ENCODE data around the gene MT1A.

The MT1A gene

GRCh38 chr16:56625943-56626654 lies 12.4 kb upstream of the MT1A start:
- Histone ChIP-seq H3K9me3 (ENCODE audit: insufficient read depth, low read depth, low read length) (no peaks in the 10 kb centered on the region), H3K9ac (ENCODE audit: low read depth, low read length) (no peak overlapping the region), H3K27me3 (ENCODE audit: insufficient read depth, low read length) (peaks cover 100% of the 10 kb centered on the region), H3K4me3 (ENCODE audit: low read length) (peak overlapping the region; percentile 64; the same call in 1 of the 2 replicates), H3K36me3 (ENCODE audit: insufficient read depth, low read depth, low read length) (no peaks in the 10 kb centered on the region), H3K27ac (ENCODE audit: low read length) (no peak overlapping the region), H3K4me1 (ENCODE audit: insufficient read depth, low read length) (peaks cover 12% of the 10 kb centered on the region)

GRCh38 chr16:56626685-56627084 lies 11.8 kb upstream of the MT1A start:
- Histone ChIP-seq H3K27me3 (ENCODE audit: insufficient read depth, low read length) (peaks cover 100% of the 10 kb centered on the region), H3K9ac (ENCODE audit: low read depth, low read length) (no peak overlapping the region), H3K4me1 (ENCODE audit: insufficient read depth, low read length) (peaks cover 8% of the 10 kb centered on the region; the same call in 1 of the 2 replicates), H3K9me3 (ENCODE audit: insufficient read depth, low read depth, low read length) (no peaks in the 10 kb centered on the region), H3K36me3 (ENCODE audit: insufficient read depth, low read depth, low read length) (no peaks in the 10 kb centered on the region), H3K4me3 (ENCODE audit: low read length) (no peak overlapping the region), H3K27ac (ENCODE audit: low read length) (no peak overlapping the region)

- H3K4me3 ChIP-seq (ENCODE audit: low read length): no peak overlapping the region
- no peaks in the 10 kb centered on the region for H3K9me3 ChIP-seq (ENCODE audit: insufficient read depth, low read depth, low read length)
- no peak overlapping the region for H3K27ac ChIP-seq (ENCODE audit: low read length)
- no peaks in the 10 kb centered on the region for H3K36me3 ChIP-seq (ENCODE audit: insufficient read depth, low read depth, low read length)
- no peak overlapping the region for H3K9ac ChIP-seq (ENCODE audit: low read depth, low read length)
- 0 out of 2 replicates have a peak, but pooled peaks cover 2% of the 10 kb centered on the region for H3K4me1 ChIP-seq (ENCODE audit: insufficient read depth, low read length)
- peaks cover 100% of the 10 kb centered on the region for H3K27me3 ChIP-seq (ENCODE audit: insufficient read depth, low read length)
These were observed 9.7 kb upstream of the MT1A start for GRCh38 chr16:56628486-56629350.

- Histone ChIP-seq H3K9ac (ENCODE audit: low read depth, low read length) (no peak overlapping the region), H3K9me3 (ENCODE audit: insufficient read depth, low read depth, low read length) (no peaks in the 10 kb centered on the region), H3K27ac (ENCODE audit: low read length) (no peak overlapping the region), H3K27me3 (ENCODE audit: insufficient read depth, low read length) (peaks cover 100% of the 10 kb centered on the region), H3K4me1 (ENCODE audit: insufficient read depth, low read length) (0 out of 2 replicates have a peak, but pooled peaks cover 2% of the 10 kb centered on the region), H3K36me3 (ENCODE audit: insufficient read depth, low read depth, low read length) (no peaks in the 10 kb centered on the region), H3K4me3 (ENCODE audit: low read length) (no peak overlapping the region)
These were observed 8.9 kb upstream of the MT1A start for GRCh38 chr16:56629531-56629930.

GRCh38 chr16:56630134-56630533 lies 8.3 kb upstream of the MT1A start:
- H3K9me3 ChIP-seq (ENCODE audit: insufficient read depth, low read depth, low read length): no peaks in the 10 kb centered on the region
- H3K4me3 ChIP-seq (ENCODE audit: low read length): no peak overlapping the region
- no peak overlapping the region for H3K9ac ChIP-seq (ENCODE audit: low read depth, low read length)
- peaks cover 5% of the 10 kb centered on the region; the same call in 1 of the 2 replicates for H3K4me1 ChIP-seq (ENCODE audit: insufficient read depth, low read length)
- H3K27ac ChIP-seq (ENCODE audit: low read length): no peak overlapping the region
- peaks cover 100% of the 10 kb centered on the region for H3K27me3 ChIP-seq (ENCODE audit: insufficient read depth, low read length)
- H3K36me3 ChIP-seq (ENCODE audit: insufficient read depth, low read depth, low read length): no peaks in the 10 kb centered on the region

GRCh38 chr16:56631197-56631596 lies 7.3 kb upstream of the MT1A start:
- H3K9me3 ChIP-seq (ENCODE audit: insufficient read depth, low read depth, low read length): no peaks in the 10 kb centered on the region

GRCh38 chr16:56631832-56632155 lies 6.7 kb upstream of the MT1A start:
- Histone ChIP-seq H3K9me3 (ENCODE audit: insufficient read depth, low read depth, low read length) (no peaks in the 10 kb centered on the region), H3K4me1 (ENCODE audit: insufficient read depth, low read length) (peaks cover 3% of the 10 kb centered on the region; the same call in 1 of the 2 replicates), H3K27ac (ENCODE audit: low read length) (no peak overlapping the region), H3K4me3 (ENCODE audit: low read length) (peak overlapping the region; percentile 47; the same call in 1 of the 2 replicates), H3K9ac (ENCODE audit: low read depth, low read length) (no peak overlapping the region), H3K27me3 (ENCODE audit: insufficient read depth, low read length) (peaks cover 100% of the 10 kb centered on the region), H3K36me3 (ENCODE audit: insufficient read depth, low read depth, low read length) (no peaks in the 10 kb centered on the region)

More at GRCh38 chr16:56631197-56631596, 7.3 kb upstream of the MT1A start:
- Histone ChIP-seq H3K4me1 (ENCODE audit: insufficient read depth, low read length) (peaks cover 3% of the 10 kb centered on the region; the same call in 1 of the 2 replicates), H3K4me3 (ENCODE audit: low read length) (no peak overlapping the region), H3K27me3 (ENCODE audit: insufficient read depth, low read length) (peaks cover 100% of the 10 kb centered on the region), H3K36me3 (ENCODE audit: insufficient read depth, low read depth, low read length) (no peaks in the 10 kb centered on the region), H3K9ac (ENCODE audit: low read depth, low read length) (no peak overlapping the region), H3K27ac (ENCODE audit: low read length) (no peak overlapping the region)

GRCh38 chr16:56632156-56632847 lies 6.2 kb upstream of the MT1A start, which contains the start of gene MT1M:
Gene MT1M, plus strand, starts transcription at chr16:56632659. Its CDS starts 73 bp downstream, at chr16:56632732.
- H3K27me3 ChIP-seq (ENCODE audit: insufficient read depth, low read length): peaks cover 100% of the 10 kb centered on the region
- no peaks in the 10 kb centered on the region for H3K9me3 ChIP-seq (ENCODE audit: insufficient read depth, low read depth, low read length)
- H3K27ac ChIP-seq (ENCODE audit: low read length): no peak within 1 kb of the TSS
- H3K9ac ChIP-seq (ENCODE audit: low read depth, low read length): no peak within 1 kb of the TSS
- H3K36me3 ChIP-seq (ENCODE audit: insufficient read depth, low read depth, low read length): no peaks in the 10 kb centered on the region
- peak within 1 kb of the TSS; percentile 47; the same call in 1 of the 2 replicates for H3K4me3 ChIP-seq (ENCODE audit: low read length)
- peaks cover 3% of the 10 kb centered on the region; the same call in 1 of the 2 replicates for H3K4me1 ChIP-seq (ENCODE audit: insufficient read depth, low read length)

GRCh38 chr16:56632848-56633365 lies 5.6 kb upstream of the MT1A start:
- Histone ChIP-seq H3K36me3 (ENCODE audit: insufficient read depth, low read depth, low read length) (no peaks in the 10 kb centered on the region), H3K9ac (ENCODE audit: low read depth, low read length) (no peak overlapping the region)

GRCh38 chr16:56633535-56633934 lies 4.9 kb upstream of the MT1A start:
- Histone ChIP-seq H3K9ac (ENCODE audit: low read depth, low read length) (no peak overlapping the region), H3K4me3 (ENCODE audit: low read length) (no peak overlapping the region), H3K9me3 (ENCODE audit: insufficient read depth, low read depth, low read length) (no peaks in the 10 kb centered on the region), H3K4me1 (ENCODE audit: insufficient read depth, low read length) (peaks cover 3% of the 10 kb centered on the region; the same call in 1 of the 2 replicates), H3K36me3 (ENCODE audit: insufficient read depth, low read depth, low read length) (no peaks in the 10 kb centered on the region), H3K27ac (ENCODE audit: low read length) (no peak overlapping the region), H3K27me3 (ENCODE audit: insufficient read depth, low read length) (peaks cover 100% of the 10 kb centered on the region)

More at GRCh38 chr16:56632848-56633365, 5.6 kb upstream of the MT1A start:
- peaks cover 3% of the 10 kb centered on the region; the same call in 1 of the 2 replicates for H3K4me1 ChIP-seq (ENCODE audit: insufficient read depth, low read length)
- H3K4me3 ChIP-seq (ENCODE audit: low read length): peak overlapping the region; percentile 47; the same call in 1 of the 2 replicates
- no peaks in the 10 kb centered on the region for H3K9me3 ChIP-seq (ENCODE audit: insufficient read depth, low read depth, low read length)
- no peak overlapping the region for H3K27ac ChIP-seq (ENCODE audit: low read length)
- H3K27me3 ChIP-seq (ENCODE audit: insufficient read depth, low read length): peaks cover 100% of the 10 kb centered on the region

All from iPS-20b (cell line).